Kidney (tissue), 14 donors: ENCODE measurements around the gene SLC25A52. TPM values are rescaled to one million over a fixed set of nuclear protein-coding genes. Genes with fewer than 3 reads are reported as not detected.

Experiments used
- DNase-seq, 5 donors: peaks; one replicate each; pipeline ENCODE4 v3.0.0-alpha.2; 2013 to 2020
- FAIRE-seq: peaks from 2 replicates; lab custom pipeline; 2012; peaks lifted over from hg19 to GRCh38; lab: Jason Lieb, UNC
- H3K27ac ChIP-seq, 2 donors: one replicate each; pipeline ENCODE4 v1.7.0; 2013; ENCODE audit warnings: low read depth in 2 of 2, low read length in 2 of 2, inconsistent platforms in 1 of 2
- H3K27me3 ChIP-seq: one replicate; pipeline ENCODE4 v1.7.1; 2013; ENCODE audit warnings: low read length, inconsistent platforms; ENCODE audit not compliant: control insufficient read depth, insufficient read depth
- H3K36me3 ChIP-seq, 3 donors: one replicate each; pipeline versions ENCODE4 v1.7.0 to v1.7.1; 2013; ENCODE audit warnings: low read length in 3 of 3, control low read depth in 1 of 3, inconsistent platforms in 1 of 3; ENCODE audit not compliant: insufficient read depth in 3 of 3, control insufficient read depth in 2 of 3
- H3K4me1 ChIP-seq, 3 donors: one replicate each; pipeline versions ENCODE4 v1.7.0 to v1.7.1; 2013; ENCODE audit warnings: low read length in 3 of 3, inconsistent platforms in 1 of 3, low read depth in 1 of 3; ENCODE audit not compliant: control insufficient read depth in 2 of 3, insufficient read depth in 2 of 3
- H3K4me3 ChIP-seq, 3 donors: one replicate each; pipeline versions ENCODE4 v1.7.0 to v1.8.1; 2013; ENCODE audit warnings: low read length in 3 of 3, control low read depth in 1 of 3, inconsistent platforms in 1 of 3
- H3K9ac ChIP-seq, 3 donors: one replicate each; pipeline versions ENCODE4 v1.7.0 to v1.7.1; 2013; ENCODE audit warnings: low read length in 3 of 3, control low read depth in 1 of 3, inconsistent platforms in 1 of 3
- H3K9me3 ChIP-seq, 3 donors: one replicate each; pipeline versions ENCODE4 v1.7.0 to v1.7.1; 2013; ENCODE audit warnings: low read length in 3 of 3, control low read depth in 1 of 3, inconsistent platforms in 1 of 3; ENCODE audit not compliant: control insufficient read depth in 2 of 3, insufficient read depth in 1 of 3
- CTCF ChIP-seq: IDR thresholded peaks from 3 replicates; pipeline ENCODE4 v1.5.1; 2012; ENCODE audit warnings: mild to moderate bottlenecking, moderate library complexity, borderline replicate concordance; ENCODE audit not compliant: insufficient read depth; ENCODE audit errors: extremely low read depth
- intact Hi-C: fragments of 100-400 bp; cut with DNase I; formaldehyde crosslinking; loops from one replicate; pipeline ENCODE4 v1.11.1; 2022
- polyA plus RNA-seq: library from polyadenylated mRNA; stranded (reverse); fragments of 350-450 nt; fragmentation: Illumina TruSeq; extraction: RNeasy Lipid Tissue Mini Kit (QIAGEN cat#74804); gene quantifications from one replicate; pipeline ENCODE4 v1.2.3, GENCODE V29; 2014; ENCODE audit warnings: low read depth, low replicate concordance; ENCODE audit not compliant: insufficient read depth
- total RNA-seq: library from RNA; stranded (reverse); fragmentation: NEBNext Ultra II Directional; extraction: Animal tissue kit (Norgen Biotek cat#: 25700); gene quantifications from one replicate; pipeline ENCODE4 v1.2.1, GENCODE V29; 2021
- donor health status: control.
- donor health status: control.
- donor health status: control.
- donor health status: control.
- donor health status: control.
- donor health status: DM: yes; HTN: yes; CAD: no.
- donor health status: Normal renal cell carcinoma (clear cell type).

Gene SLC25A52
- total and polyA plus RNA-seq, 2 donors from 2014 or later = not detected

GRCh38 chr18:31778391-31778950 is 17.8 kb upstream of the SLC25A52 start:
- no peaks in the 10 kb centered on the region for H3K4me1 ChIP-seq
- no peaks in the 10 kb centered on the region for H3K27me3 ChIP-seq
- H3K27ac ChIP-seq = no peak overlapping the region
- H3K9ac ChIP-seq = no peak overlapping the region
- H3K36me3 ChIP-seq = no peaks in the 10 kb centered on the region
- no peak for DNase-seq
- intact Hi-C loops = no loop called here
- no peak overlapping the region for H3K4me3 ChIP-seq
- H3K9me3 ChIP-seq = peaks cover 0 to 16% (median 0%) of the 10 kb centered on the region in 3 donors
- TF ChIP-seq CTCF = no peak
- no peak for FAIRE-seq

GRCh38 chr18:31776093-31776492 is 15.4 kb upstream of the SLC25A52 start:
- no peaks in the 10 kb centered on the region for H3K36me3 ChIP-seq
- H3K4me3 ChIP-seq = no peak overlapping the region
- no peaks in the 10 kb centered on the region for H3K4me1 ChIP-seq
- peaks cover 0 to 16% (median 0%) of the 10 kb centered on the region in 3 donors for H3K9me3 ChIP-seq
- no peak overlapping the region for H3K27ac ChIP-seq
- H3K27me3 ChIP-seq = no peaks in the 10 kb centered on the region
- peak in 1 of 5 donors; percentile 10 for DNase-seq
- no peak overlapping the region for H3K9ac ChIP-seq
- no peak for FAIRE-seq
- intact Hi-C loops = no loop called here
- TF ChIP-seq CTCF = no peak

GRCh38 chr18:31774962-31775361 is 14.3 kb upstream of the SLC25A52 start:
- Histone ChIP-seq H3K36me3 (no peaks in the 10 kb centered on the region), H3K27ac (no peak overlapping the region), H3K4me3 (no peak overlapping the region), H3K27me3 (no peaks in the 10 kb centered on the region), H3K9me3 (peaks cover 0 to 16% (median 0%) of the 10 kb centered on the region in 3 donors), H3K4me1 (no peaks in the 10 kb centered on the region), H3K9ac (no peak overlapping the region)
- TF ChIP-seq CTCF = no peak
- DNase-seq (no peak), FAIRE-seq (no peak)
- intact Hi-C loops = no loop called here

- FAIRE-seq (no peak), DNase-seq (no peak)
- Histone ChIP-seq H3K36me3 (no peaks in the 10 kb centered on the region), H3K9ac (no peak overlapping the region), H3K4me3 (no peak overlapping the region), H3K27ac (no peak overlapping the region), H3K9me3 (peaks cover 0 to 16% (median 0%) of the 10 kb centered on the region in 3 donors), H3K4me1 (no peaks in the 10 kb centered on the region), H3K27me3 (no peaks in the 10 kb centered on the region)
- intact Hi-C loops = no loop called here
- TF ChIP-seq CTCF = no peak
Measured at GRCh38 chr18:31774477-31774785, 13.8 kb upstream of the SLC25A52 start.
